HG03354 (cell line): ENCODE results near the gene CABP7.

Source experiments
- ATAC-seq: cut with Tn5 transposase; IDR thresholded peaks from one replicate; pipeline ENCODE4 v1.9.1; 2021; ENCODE audit warnings: mild to moderate bottlenecking; ENCODE audit not compliant: unreplicated experiment, poor library complexity, severe bottlenecking

CABP7 gene

DNA sequence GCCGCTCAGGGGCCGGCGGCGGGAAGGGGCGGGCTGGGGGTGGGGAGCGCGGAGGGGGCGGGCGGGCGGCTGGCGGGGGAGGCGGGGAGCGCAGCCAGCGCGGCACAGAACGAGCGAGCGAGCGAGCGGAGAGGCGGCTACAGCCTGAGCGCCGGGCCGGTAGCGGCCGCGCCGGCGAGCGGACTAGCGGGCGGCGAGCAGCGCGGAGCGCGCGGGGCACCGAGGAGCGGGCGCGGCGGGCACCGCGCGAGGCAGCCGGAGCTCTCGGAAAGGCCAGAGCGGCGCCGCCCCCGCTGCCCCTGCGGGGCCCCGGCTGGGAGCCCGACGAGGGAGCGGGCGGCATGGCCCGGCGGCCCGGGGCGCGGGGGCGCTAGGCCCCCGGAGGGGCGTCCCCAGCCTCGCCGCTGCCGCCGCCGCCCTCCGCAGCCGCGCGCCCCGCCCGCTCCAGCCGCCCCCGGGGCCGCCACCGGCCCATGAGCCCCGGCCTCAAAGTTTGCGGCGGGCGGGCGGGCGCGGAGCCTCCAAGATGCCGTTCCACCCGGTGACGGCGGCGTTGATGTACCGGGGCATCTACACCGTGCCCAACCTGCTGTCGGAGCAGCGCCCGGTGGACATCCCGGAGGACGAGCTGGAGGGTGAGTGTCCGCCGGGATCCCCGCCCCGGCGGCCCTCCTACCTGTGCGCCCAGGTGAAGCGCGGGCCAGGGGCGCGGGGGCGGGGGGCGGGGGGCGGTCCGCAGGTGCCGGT is at the start of gene CABP7:
Gene CABP7, plus strand, starts transcription at position 105 of the 747 bp plus-strand sequence. Its CDS starts 422 bp downstream, at position 527.
- no peak for ATAC-seq

DNA sequence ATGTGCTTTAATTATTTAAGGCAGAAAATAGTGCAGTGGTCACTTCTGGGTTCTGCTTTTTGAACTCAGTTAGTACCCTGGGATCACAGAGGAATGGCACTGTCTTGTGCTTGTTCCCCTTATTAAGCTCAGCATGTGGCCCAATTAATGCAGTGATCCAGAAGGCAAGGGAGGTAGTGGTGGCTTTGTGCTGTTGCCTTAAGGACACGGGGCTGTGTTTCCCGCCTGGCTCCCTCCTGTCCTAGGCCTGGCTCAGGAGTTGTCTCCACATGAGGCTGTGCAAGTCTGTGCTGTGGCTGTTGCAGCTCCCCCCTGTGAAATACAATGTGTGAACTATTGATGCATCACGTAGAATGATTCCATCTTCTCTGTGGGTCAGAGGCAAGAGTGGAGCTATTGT is 49.2 kb upstream of the CABP7 start:
- no peak for ATAC-seq

DNA sequence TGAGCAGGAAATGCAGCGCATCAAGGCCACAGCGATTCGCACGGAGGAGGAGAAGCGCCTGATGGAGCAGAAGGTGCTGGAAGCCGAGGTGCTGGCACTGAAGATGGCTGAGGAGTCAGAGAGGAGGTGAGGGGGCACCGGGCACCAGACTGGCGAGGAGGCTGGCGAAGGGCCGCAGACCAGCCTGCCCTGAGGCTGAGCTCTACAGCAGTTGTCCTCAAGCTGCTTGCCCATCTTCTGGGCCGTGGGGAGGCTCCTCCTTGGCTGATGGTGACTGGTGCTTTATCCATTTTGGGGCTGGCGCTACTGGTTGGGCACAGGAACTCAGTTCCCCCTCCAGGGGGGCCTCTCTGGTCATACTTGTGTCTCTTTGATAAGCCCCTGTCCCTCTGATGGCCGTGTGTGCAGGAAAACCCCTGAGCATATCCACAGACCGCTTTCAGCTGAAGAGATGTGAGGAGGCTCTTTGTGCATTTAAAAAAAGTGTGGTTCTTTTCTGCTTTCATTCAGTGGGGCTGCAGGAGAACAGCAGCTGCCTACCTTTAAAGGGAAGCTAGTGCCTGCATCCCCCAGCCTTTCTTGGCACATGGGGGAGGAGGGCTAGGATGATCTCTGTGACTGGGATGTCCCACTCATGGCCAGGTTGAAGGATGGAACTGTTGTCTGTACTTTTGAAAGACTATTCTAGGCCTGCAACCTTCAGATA is 46.3 kb upstream of the CABP7 start:
- ATAC-seq: no peak

DNA sequence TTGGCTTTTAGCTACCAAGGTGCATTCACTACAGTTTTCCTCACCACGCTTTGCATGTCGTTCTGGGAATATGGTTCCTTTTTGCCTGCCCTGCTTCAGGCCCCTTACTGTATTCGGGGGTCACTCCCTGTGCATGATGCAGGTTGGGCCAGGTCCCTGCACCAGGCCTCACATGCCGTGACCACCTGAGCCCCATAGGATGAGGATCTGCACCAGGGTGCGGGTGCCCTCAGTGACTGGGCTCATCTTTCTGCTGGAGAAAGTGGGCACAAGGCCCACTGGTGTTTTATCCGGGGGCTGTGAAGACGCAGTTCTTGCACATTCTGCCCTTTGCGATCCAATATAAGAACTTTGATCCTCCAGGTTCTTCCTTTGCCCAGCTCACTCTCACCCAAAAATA is 45.7 kb upstream of the CABP7 start:
- no peak for ATAC-seq

- no peak for ATAC-seq
These were observed 40.5 kb upstream of the CABP7 start for GRCh38 chr22:29679316-29679715.

DNA sequence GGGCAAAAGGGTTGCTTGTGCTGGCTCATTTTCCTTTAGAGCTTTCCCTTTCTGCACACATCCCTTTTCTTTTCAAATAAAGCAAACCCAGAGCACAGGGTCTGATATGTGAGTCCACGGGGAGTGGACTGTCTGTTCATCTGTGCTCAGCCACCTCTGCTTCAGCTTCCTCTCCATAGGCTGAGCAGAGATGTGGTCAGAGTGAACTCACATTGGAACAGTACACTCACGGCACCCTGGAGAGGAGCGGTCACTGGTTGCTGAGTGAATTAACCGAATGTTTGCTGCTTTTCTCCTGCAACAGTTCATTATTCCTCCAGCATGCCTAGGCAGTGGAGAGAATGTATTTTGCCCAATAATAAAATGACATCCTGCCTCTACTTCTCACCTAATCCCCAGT is 36.3 kb upstream of the CABP7 start:
- no peak for ATAC-seq

- no peak for ATAC-seq
These were observed 35.6 kb upstream of the CABP7 start for GRCh38 chr22:29684244-29684643.

- ATAC-seq: no peak
These were observed 30.5 kb upstream of the CABP7 start for GRCh38 chr22:29689206-29689879.

DNA sequence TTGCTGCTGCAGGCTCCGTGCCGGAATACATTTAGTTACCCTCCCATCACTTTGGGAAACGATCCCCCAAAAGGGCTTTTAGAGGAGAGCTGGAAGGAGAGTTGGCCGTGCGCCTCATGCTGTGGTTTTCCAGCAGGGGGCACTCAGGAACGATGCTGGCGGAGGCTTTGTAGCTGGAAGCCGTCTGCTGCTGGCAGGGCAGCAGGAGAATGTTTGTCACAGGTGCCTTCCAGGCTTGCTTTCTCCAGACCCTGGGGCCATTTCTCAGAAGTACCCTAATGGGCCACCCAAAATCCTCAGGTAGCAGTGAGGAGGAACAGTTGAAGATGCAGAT is 30.0 kb upstream of the CABP7 start:
- ATAC-seq: no peak

DNA sequence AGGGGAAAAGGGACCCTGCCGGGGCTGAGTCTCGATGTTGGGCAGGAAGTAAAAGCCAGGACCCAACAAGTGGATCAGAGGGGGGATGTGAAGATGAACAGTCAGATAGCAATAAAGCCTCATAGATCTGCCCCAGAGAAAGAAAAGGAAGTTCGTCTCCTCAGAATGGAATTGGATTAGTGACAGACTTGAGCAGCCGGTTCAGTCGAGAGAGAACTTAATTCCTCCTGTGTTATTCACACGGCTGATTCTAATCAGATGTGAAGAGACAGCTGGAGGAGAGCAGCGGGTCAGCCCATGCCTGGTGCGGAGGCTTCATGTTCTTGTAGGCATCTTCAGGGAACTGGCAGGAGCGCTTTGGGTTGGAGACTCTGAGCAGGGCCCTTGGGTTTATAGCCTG is 29.3 kb upstream of the CABP7 start:
- ATAC-seq: no peak

DNA sequence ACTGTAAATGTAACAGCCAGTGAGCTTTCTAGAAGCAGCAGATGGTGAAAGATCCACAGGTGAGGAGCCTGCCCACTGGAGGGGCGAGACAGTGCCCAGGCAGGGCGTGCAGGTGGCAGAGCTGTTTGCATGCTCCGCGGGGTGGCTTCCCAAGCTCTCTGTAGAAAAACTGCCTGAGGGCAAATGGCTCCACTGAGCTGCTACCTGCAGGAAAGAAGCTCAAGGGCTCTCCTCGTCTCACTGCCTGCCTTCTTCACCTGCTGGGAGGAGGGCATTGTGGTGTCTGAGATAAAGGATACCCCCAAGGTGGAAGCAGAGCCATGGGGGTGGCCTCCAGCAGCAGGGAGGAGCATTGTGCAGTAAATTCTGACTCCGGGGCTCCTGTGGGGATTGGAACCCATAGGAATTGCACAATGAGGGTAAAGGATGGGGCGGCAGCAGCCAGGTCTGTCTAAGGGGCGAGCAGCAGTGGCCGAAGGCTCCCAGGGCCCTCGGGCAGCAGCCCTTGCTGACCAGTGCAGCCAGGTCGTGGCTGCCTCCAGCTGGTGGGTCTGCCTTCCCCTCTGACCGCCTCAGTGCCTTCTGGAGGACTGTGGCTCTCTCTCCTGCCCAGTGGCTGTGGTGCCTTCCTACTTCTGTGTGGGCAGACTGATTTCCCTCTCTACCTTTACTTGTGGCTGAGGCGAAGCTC is 28.0 kb upstream of the CABP7 start:
- no peak for ATAC-seq

DNA sequence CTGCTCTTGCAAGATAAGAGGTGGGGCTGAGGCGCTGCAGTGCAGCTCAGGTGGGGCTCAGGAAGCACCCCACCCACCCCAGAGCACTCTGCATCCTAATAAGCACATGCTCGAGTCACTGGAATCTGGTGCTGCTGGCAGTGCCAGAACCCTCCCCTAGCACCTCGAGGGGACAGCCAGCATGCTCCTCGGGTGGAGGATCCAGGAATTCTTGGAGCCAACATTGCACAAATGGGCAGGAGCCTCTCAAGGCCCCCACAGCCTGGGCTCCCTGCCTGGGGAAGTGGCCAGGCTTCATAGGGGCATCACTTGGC is 27.5 kb upstream of the CABP7 start:
- no peak for ATAC-seq

DNA sequence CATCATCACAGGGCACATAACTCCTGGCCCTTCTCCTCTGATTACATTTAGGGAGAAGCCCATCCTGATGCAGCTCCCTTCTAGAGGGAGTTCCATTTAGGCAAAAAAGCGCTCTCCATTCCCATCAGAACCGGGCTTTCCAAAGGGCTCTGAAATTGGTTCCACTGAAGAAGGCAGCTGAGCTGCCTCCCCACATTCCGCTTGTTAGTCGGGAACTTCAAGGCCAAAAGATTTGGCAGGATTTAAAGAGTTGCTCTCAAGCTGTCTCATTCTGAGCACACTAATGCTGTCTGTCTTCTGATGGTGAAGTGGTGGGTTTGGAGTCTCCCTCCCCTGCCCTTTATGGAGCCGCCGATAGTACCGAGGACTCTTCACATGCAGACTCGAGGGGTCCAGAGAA is 26.6 kb upstream of the CABP7 start:
- ATAC-seq: no peak

DNA sequence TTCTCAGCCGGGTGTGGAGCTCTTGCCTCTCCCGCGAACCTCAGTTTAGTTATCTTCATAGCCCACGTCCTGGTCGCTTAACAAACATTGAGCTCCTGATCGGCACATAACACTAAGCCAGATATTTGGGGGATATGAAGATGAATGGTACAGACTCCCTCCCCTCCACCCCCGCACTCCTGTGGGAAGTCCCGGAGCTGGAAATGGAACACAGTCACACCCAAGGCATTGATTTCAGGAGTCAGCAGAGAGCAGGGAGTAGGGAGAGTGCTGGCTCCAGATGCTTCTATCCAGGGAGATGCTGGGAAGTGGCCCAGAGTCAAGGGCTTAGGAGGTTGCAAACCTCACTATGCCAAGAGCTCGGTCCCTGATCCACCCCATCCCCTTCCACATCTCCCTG is 26.1 kb upstream of the CABP7 start:
- no peak for ATAC-seq

- no peak for ATAC-seq
These were observed 24.5 kb upstream of the CABP7 start for GRCh38 chr22:29695129-29695926.

DNA sequence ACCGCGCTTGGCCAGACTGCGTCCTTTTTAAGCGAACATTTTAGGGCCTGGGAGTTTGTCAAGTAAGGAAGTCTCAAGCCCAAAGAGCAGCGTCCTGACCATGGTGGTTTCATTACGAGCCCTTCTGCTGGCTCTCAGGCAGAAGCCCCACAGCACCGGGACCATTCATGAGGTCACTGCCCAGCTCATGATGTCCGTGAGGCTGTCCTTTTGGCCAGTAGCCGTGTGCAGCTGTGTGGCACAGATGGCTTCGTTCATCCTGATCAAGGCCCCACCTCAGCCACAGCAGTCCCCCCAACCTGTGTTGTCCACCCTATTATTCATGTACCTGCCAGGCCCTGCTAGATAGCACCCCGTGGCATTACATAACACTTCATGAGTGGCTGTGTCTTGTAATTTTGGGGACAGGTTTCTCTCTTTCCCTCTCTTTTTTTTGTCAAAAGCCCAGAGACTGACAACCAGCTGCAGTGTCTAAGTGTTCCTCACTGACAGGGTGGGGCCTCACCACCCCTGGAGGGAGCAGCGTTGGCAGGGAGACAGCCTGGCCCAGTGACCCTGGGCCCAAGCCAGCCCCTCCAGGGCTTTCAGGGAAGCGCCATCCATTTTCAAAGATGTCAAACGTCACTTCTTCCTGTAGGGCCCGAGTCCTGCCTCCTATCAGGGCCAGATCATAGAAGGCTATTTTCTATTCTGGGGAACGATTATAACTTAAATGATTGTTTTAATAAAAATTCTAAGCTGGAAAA is 21.8 kb upstream of the CABP7 start:
- no peak for ATAC-seq

GRCh38 chr22:29700206-29700899 is 19.4 kb upstream of the CABP7 start:
- no peak for ATAC-seq

GRCh38 chr22:29700900-29701154 is 19.0 kb upstream of the CABP7 start:
- no peak for ATAC-seq
